Measurements from ENCODE around the gene DECR2. TPM values are rescaled to one million over a fixed set of nuclear protein-coding genes. Genes with fewer than 3 reads are reported as not detected.

DECR2 gene
- total and polyA plus RNA-seq, 2 of the 13 experiments (the other 11 are each of a cell fraction or from before 2014, with no cell fraction given), result 36.3 to 44.6 TPM

DNA sequence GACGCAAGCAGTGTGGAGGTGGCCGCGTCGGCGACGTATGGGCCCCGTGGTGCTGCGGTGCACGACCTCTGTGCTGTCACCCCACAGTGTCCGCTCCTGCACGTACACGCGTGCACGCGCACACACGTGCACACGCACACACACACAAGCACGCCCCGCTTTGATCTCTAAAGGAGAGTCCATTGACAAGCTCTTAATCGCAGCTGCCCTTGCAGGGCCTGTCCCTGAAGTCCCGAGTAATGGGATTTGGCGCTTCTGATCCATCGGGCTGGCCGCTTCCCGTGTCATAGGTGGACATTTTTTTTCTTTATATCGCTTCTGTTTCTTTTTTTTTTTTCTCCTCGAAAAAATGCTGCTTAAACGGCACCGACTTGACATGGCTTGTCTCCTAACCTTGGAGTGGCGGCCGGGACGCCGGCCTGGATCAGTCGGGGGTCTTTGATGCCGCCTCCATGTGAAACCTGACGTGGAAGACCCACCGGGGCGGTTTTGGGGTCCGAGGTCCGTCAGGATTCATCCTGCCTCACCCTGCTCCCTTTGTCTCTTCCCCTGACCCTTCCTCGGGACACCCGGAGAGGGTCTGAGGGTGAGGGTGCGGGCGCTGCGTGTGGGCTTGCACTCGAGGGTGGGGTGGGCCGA lies 40.9 kb upstream of the DECR2 start (continued):
- TF ChIP-seq BHLHE40 (IDR thresholded peaks at IDR 0.05; ENCODE audit: low read length), result peak; percentile 65
- no peak for TF ChIP-seq SP140L (CRISPR knock-in tag; IDR thresholded peaks at IDR 0.05; ENCODE audit: borderline replicate concordance)
- TF ChIP-seq ZNF816 (CRISPR knock-in tag; IDR thresholded peaks at IDR 0.05; ENCODE audit: borderline replicate concordance), result no peak
- no peak for TF ChIP-seq ZNF614 (CRISPR knock-in tag; IDR thresholded peaks at IDR 0.05; ENCODE audit: borderline replicate concordance)
- TF ChIP-seq FIP1L1 (IDR thresholded peaks at IDR 0.05; ENCODE audit: borderline replicate concordance, insufficient read depth, low read depth, low read length), result no peak
- TF ChIP-seq HDAC1 (CRISPR knock-in tag; IDR thresholded peaks at IDR 0.05), result 0 out of 2 replicates have a peak, but pooled peaks have one; percentile 47
- no peak for TF ChIP-seq ZNF17 (CRISPR knock-in tag; IDR thresholded peaks at IDR 0.05)
- peak; percentile 48 for TF ChIP-seq HNRNPLL (IDR thresholded peaks at IDR 0.05; ENCODE audit: low read depth, low read length, poor library complexity, severe bottlenecking)
- 0 out of 2 replicates have a peak, but pooled peaks have one; percentile 7 for TF ChIP-seq ZNF556 (CRISPR knock-in tag; IDR thresholded peaks at IDR 0.05; ENCODE audit: borderline replicate concordance)
- TF ChIP-seq ZBTB38 (CRISPR knock-in tag; IDR thresholded peaks at IDR 0.05), result peak; percentile 100
- TF ChIP-seq SMAD1 (CRISPR knock-in tag; IDR thresholded peaks at IDR 0.05; ENCODE audit: borderline replicate concordance, low read depth), result 0 out of 2 replicates have a peak, but pooled peaks have one; percentile 3
- TF ChIP-seq, protein P1, sequence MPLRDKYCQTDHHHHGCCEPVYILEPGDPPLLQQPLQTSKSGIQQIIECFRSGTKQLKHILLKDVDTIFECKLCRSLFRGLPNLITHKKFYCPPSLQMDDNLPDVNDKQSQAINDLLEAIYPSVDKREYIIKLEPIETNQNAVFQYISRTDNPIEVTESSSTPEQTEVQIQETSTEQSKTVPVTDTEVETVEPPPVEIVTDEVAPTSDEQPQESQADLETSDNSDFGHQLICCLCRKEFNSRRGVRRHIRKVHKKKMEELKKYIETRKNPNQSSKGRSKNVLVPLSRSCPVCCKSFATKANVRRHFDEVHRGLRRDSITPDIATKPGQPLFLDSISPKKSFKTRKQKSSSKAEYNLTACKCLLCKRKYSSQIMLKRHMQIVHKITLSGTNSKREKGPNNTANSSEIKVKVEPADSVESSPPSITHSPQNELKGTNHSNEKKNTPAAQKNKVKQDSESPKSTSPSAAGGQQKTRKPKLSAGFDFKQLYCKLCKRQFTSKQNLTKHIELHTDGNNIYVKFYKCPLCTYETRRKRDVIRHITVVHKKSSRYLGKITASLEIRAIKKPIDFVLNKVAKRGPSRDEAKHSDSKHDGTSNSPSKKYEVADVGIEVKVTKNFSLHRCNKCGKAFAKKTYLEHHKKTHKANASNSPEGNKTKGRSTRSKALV (CRISPR knock-in tag; IDR thresholded peaks at IDR 0.05), result no peak
- TF ChIP-seq ZNF776 (CRISPR knock-in tag; IDR thresholded peaks at IDR 0.05), result 0 out of 2 replicates have a peak, but pooled peaks have one; percentile 26
- no peak for TF ChIP-seq MXD4 (CRISPR knock-in tag; IDR thresholded peaks at IDR 0.05)
- no peak for TF ChIP-seq ZNF20 (CRISPR knock-in tag; IDR thresholded peaks at IDR 0.05)
- 0 out of 2 replicates have a peak, but pooled peaks have one; percentile 8 for TF ChIP-seq ZNF446 (CRISPR knock-in tag; IDR thresholded peaks at IDR 0.05)
- TF ChIP-seq, protein P2, sequence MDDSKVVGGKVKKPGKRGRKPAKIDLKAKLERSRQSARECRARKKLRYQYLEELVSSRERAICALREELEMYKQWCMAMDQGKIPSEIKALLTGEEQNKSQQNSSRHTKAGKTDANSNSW (CRISPR knock-in tag; IDR thresholded peaks at IDR 0.05; ENCODE audit: borderline replicate concordance), result no peak
- no peak for TF ChIP-seq KLF16 (CRISPR knock-in tag; IDR thresholded peaks at IDR 0.05)
- TF ChIP-seq ZNF552 (CRISPR knock-in tag; IDR thresholded peaks at IDR 0.05; ENCODE audit: borderline replicate concordance), result no peak
- TF ChIP-seq ZNF670 (CRISPR knock-in tag; IDR thresholded peaks at IDR 0.05; ENCODE audit: borderline replicate concordance), result no peak
- no peak for TF ChIP-seq ZNF678 (CRISPR knock-in tag; IDR thresholded peaks at IDR 0.05)
- TF ChIP-seq, protein P3, sequence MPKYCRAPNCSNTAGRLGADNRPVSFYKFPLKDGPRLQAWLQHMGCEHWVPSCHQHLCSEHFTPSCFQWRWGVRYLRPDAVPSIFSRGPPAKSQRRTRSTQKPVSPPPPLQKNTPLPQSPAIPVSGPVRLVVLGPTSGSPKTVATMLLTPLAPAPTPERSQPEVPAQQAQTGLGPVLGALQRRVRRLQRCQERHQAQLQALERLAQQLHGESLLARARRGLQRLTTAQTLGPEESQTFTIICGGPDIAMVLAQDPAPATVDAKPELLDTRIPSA (CRISPR knock-in tag; IDR thresholded peaks at IDR 0.05; ENCODE audit: borderline replicate concordance), result no peak

All from HepG2 (cell line).